ENCODE results near the gene DUSP15.

DNA sequence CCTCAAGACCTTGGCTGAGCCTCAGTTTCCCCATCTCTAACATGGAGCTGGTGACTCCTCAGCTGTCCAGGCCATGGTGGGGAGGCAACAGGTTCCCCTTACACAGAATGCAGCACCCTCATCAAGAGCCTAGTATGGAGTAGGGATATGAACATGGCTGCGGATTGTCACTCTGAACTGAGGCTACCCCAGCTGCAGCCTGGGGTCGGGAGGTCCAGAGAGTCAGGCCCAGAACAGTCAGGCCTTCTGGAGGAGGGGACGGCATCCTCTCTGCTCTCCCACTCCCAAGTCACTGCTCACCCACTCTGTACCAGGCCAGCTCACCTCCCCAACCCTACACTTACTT is 23.6 kb downstream of the DUSP15 start:
- TF ChIP-seq, protein P1, sequence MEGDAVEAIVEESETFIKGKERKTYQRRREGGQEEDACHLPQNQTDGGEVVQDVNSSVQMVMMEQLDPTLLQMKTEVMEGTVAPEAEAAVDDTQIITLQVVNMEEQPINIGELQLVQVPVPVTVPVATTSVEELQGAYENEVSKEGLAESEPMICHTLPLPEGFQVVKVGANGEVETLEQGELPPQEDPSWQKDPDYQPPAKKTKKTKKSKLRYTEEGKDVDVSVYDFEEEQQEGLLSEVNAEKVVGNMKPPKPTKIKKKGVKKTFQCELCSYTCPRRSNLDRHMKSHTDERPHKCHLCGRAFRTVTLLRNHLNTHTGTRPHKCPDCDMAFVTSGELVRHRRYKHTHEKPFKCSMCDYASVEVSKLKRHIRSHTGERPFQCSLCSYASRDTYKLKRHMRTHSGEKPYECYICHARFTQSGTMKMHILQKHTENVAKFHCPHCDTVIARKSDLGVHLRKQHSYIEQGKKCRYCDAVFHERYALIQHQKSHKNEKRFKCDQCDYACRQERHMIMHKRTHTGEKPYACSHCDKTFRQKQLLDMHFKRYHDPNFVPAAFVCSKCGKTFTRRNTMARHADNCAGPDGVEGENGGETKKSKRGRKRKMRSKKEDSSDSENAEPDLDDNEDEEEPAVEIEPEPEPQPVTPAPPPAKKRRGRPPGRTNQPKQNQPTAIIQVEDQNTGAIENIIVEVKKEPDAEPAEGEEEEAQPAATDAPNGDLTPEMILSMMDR (IDR thresholded peaks at IDR 0.05; ENCODE audit: low read depth, low read length, poor library complexity, severe bottlenecking) = peak; percentile 46
- TF ChIP-seq EZH2phosphoT487 (IDR thresholded peaks at IDR 0.05; ENCODE audit: borderline replicate concordance, low read length) = no peak

Data from DOHH2 (cell line).